HCT116 (cell line): ENCODE data around the gene DAAM2. TPM values are rescaled to one million over a fixed set of nuclear protein-coding genes. Genes with fewer than 3 reads are reported as not detected.

ENCODE experiments used
- ATAC-seq: fragments of 200-7000 bp; cut with Tn5 transposase; 2 replicates; pipeline ENCODE4 v1.9.1; 2020; ENCODE audit warnings: mild to moderate bottlenecking, moderate library complexity
- BruUV-seq: library from RNA; stranded (reverse); fragments of 400-500 nt; replicated peaks from 2 replicates; lab custom pipeline; 2021; lab: Mats Ljungman, UMichigan
- CTCF ChIA-PET: fragments of 300-600 bp; sonication (Branson Sonifier 250); formaldehyde crosslinking; loops from one replicate; lab custom pipeline; 2021; ENCODE audit warnings: antibody characterized with exemption; lab: Charles Lee
- POLR2A ChIA-PET: fragments of 300-600, 350-600 bp; sonication (Branson Sonifier 250); formaldehyde crosslinking; loops from one replicate; lab custom pipeline; 2021; ENCODE audit warnings: antibody characterized with exemption; lab: Charles Lee
- RAD21 ChIA-PET, 2 experiments: fragments of 300-600 bp; sonication (Branson Sonifier 250); formaldehyde crosslinking; loops; one replicate each; lab custom pipeline; 2023; ENCODE audit warnings: low total read pairs in 2 of 2; ENCODE audit not compliant: uncharacterized antibody in 2 of 2, unreplicated experiment in 2 of 2, low non-redundant PET in 1 of 2; lab: Charles Lee
- DNase-seq: peaks from one replicate; pipeline ENCODE4 v3.0.0-alpha.2; 2010; ENCODE audit warnings: low read depth, low spot score
- H2AFZ ChIP-seq: fragments of 200-600 bp; shearing (Covaris generic), sonication (generic); 2 replicates; pipeline ENCODE4 v1.6.1; 2017; ENCODE audit warnings: low read depth, mixed run types, mixed read lengths, antibody characterized with exemption, low read length; ENCODE audit not compliant: poor library complexity, severe bottlenecking
- H3K27ac ChIP-seq: 2 replicates; pipeline ENCODE4 v1.5.1; 2012; ENCODE audit warnings: low read depth, low read length
- H3K27me3 ChIP-seq: fragments of 200-600 bp; sonication (generic); 2 replicates; pipeline ENCODE4 v1.6.1; 2016; ENCODE audit warnings: mixed run types, low read length, mixed read lengths; ENCODE audit not compliant: insufficient read depth
- H3K36me3 ChIP-seq, 2 experiments: fragments of 200-500 bp in 1 of 2; fragments of 200-600 bp in 1 of 2; sonication (Bioruptor generic) in 1 of 2; sonication (generic) in 1 of 2; 2 replicates each; pipeline versions ENCODE4 v1.5.1 to v1.6.1; 2014 to 2016; ENCODE audit warnings: low read length in 2 of 2, inconsistent platforms in 1 of 2, mixed read lengths in 1 of 2, mixed run types in 1 of 2; ENCODE audit not compliant: insufficient read depth in 2 of 2, control insufficient read depth in 1 of 2
- H3K4me1 ChIP-seq, 2 experiments: fragments of 200-600 bp in 1 of 2; sonication (generic) in 1 of 2; 2 replicates each; pipeline versions ENCODE4 v1.5.1 to v1.6.1; 2012 to 2017; ENCODE audit warnings: low read length in 2 of 2, inconsistent platforms in 1 of 2, mild to moderate bottlenecking in 1 of 2, mixed read lengths in 1 of 2, mixed run types in 1 of 2, moderate library complexity in 1 of 2; ENCODE audit not compliant: insufficient read depth in 2 of 2, control insufficient read depth in 1 of 2
- H3K4me2 ChIP-seq: fragments of 200-600 bp; sonication (generic); 2 replicates; pipeline ENCODE4 v1.6.1; 2017; ENCODE audit warnings: mixed run types, low read length, mixed read lengths
- H3K4me3 ChIP-seq, 2 experiments: fragments of 200-600 bp in 1 of 2; sonication (generic) in 1 of 2; replicated peaks in 1 of 2; 2 replicates each; pipeline ENCODE4 v1.5.1; 2011 to 2016; ENCODE audit warnings: low read length in 2 of 2, control low read depth in 1 of 2, low read depth in 1 of 2, mild to moderate bottlenecking in 1 of 2, mixed read lengths in 1 of 2, mixed run types in 1 of 2
- H3K79me2 ChIP-seq: fragments of 200-600 bp; sonication (generic); 2 replicates; pipeline ENCODE4 v1.6.1; 2017; ENCODE audit warnings: mild to moderate bottlenecking, mixed run types, low read length, moderate library complexity, mixed read lengths; ENCODE audit not compliant: insufficient read depth
- H3K9ac ChIP-seq: fragments of 200-600 bp; sonication (generic); 2 replicates; pipeline ENCODE4 v1.6.1; 2016; ENCODE audit warnings: low read length, mixed read lengths
- H3K9me2 ChIP-seq: fragments of 200-600 bp; sonication (generic), shearing (Covaris generic); 2 replicates; pipeline ENCODE4 v1.6.1; 2017; ENCODE audit warnings: mixed run types, mild to moderate bottlenecking, moderate library complexity; ENCODE audit not compliant: insufficient read depth
- H3K9me3 ChIP-seq, 2 experiments: fragments of 200-500 bp in 1 of 2; fragments of 200-600 bp in 1 of 2; sonication (Bioruptor generic) in 1 of 2; sonication (generic) in 1 of 2; 2 replicates each; pipeline ENCODE4 v1.6.1; 2014 to 2017; ENCODE audit warnings: low read length in 2 of 2, mixed read lengths in 2 of 2, inconsistent platforms in 1 of 2, low read depth in 1 of 2, mild to moderate bottlenecking in 1 of 2, mixed run types in 1 of 2, moderate library complexity in 1 of 2; ENCODE audit not compliant: control insufficient read depth in 1 of 2, insufficient read depth in 1 of 2
- H4K20me1 ChIP-seq: fragments of 200-600 bp; sonication (generic), shearing (Covaris generic); 2 replicates; pipeline ENCODE4 v1.6.1; 2017; ENCODE audit warnings: mixed run types, mild to moderate bottlenecking, moderate library complexity; ENCODE audit not compliant: insufficient read depth
- CEBPB ChIP-seq: IDR thresholded peaks from 2 replicates; pipeline ENCODE4 v1.6.1; 2012; ENCODE audit warnings: low read depth
- EGR1 ChIP-seq: IDR thresholded peaks from 2 replicates; pipeline ENCODE4 v1.6.1; 2012; ENCODE audit warnings: low read depth
- ELF1 ChIP-seq: IDR thresholded peaks from 2 replicates; pipeline ENCODE4 v1.6.1; 2012; ENCODE audit warnings: low read depth, borderline replicate concordance
- EZH2 ChIP-seq: fragments of 200-600 bp; sonication (generic); IDR thresholded peaks from 2 replicates; pipeline ENCODE4 v1.6.1; 2017; ENCODE audit warnings: antibody characterized with exemption, mixed run types
- POLR2AphosphoS5 ChIP-seq: IDR thresholded peaks from 2 replicates; pipeline ENCODE4 v1.6.1; 2011; ENCODE audit warnings: mild to moderate bottlenecking, low read depth, low read length, moderate library complexity
- RAD21 ChIP-seq: IDR thresholded peaks from 2 replicates; pipeline ENCODE4 v1.6.1; 2012; ENCODE audit warnings: low read depth, mild to moderate bottlenecking
- SIN3A ChIP-seq: IDR thresholded peaks from 2 replicates; pipeline ENCODE4 v1.6.1; 2012; ENCODE audit warnings: low read depth
- SRF ChIP-seq: IDR thresholded peaks from 2 replicates; pipeline ENCODE4 v1.6.1; 2012; ENCODE audit warnings: low read depth
- TCF7L2 ChIP-seq: IDR thresholded peaks from 2 replicates; pipeline ENCODE4 v1.7.0; 2011; ENCODE audit warnings: borderline replicate concordance, inconsistent platforms; ENCODE audit not compliant: insufficient read depth, insufficient read length; ENCODE audit errors: extremely low read depth
- YY1 ChIP-seq: IDR thresholded peaks from 2 replicates; pipeline ENCODE4 v1.6.1; 2011; ENCODE audit warnings: low read length, low read depth, moderate library complexity, mild to moderate bottlenecking; ENCODE audit not compliant: insufficient replicate concordance; ENCODE audit errors: extremely low read depth
- ZFX ChIP-seq: fragments of 450-650 bp; IDR thresholded peaks from 2 replicates; pipeline ENCODE4 v1.6.1; 2017
- intact Hi-C: fragments of 100-400 bp; cut with micrococcal nuclease; formaldehyde crosslinking; loops from 2 replicates; pipeline ENCODE4 v1.10.0; 2022
- total RNA-seq: library from RNA; stranded (reverse); gene quantifications from one replicate; pipeline ENCODE4 v1.2.1, GENCODE V29; 2021; ENCODE audit not compliant: unreplicated experiment
- TF ChIP-seq, protein P1 (sequence below): IDR thresholded peaks from 2 replicates; pipeline ENCODE4 v1.6.1; 2011; ENCODE audit warnings: mild to moderate bottlenecking, low read length, moderate library complexity; ENCODE audit not compliant: insufficient replicate concordance; ENCODE audit errors: extremely low read depth
- TF ChIP-seq, protein P2 (sequence below), 3 experiments: fragments of 200-600 bp in 1 of 3; sonication (generic) in 1 of 3; IDR thresholded peaks in 2 of 3; conservative IDR thresholded peaks in 1 of 3; 2 replicates each; pipeline ENCODE4 v1.5.1; 2012 to 2017; ENCODE audit warnings: low read depth in 2 of 3, low read length in 2 of 3, antibody characterized with exemption in 1 of 3, borderline replicate concordance in 1 of 3, control low read depth in 1 of 3, mild to moderate bottlenecking in 1 of 3, mixed read lengths in 1 of 3, mixed run types in 1 of 3, moderate library complexity in 1 of 3; ENCODE audit not compliant: insufficient read depth in 1 of 3

DAAM2 gene
- total RNA-seq, 1 experiment from 2014 or later: not detected

DNA sequence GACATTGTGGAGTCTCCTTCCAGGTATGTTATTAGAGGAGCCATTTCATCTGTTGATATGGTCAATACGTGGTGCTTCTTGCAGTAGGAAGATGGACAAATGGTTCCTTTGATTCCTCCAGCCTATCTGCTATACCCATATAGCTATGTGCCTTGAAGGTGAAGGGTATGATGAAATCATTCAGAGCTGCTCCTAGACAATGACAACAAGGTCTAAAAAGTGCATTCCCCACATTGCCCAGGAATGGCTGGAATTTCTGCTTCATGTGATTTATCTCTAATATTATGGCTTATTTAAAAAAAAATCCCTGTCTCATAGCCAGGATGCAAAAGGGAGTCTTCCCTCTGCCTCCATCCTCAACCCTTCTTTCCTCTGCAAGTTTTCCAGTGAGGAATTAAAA is 14.1 kb downstream of the DAAM2 start:
- BruUV-seq: no TSS peak
- Histone ChIP-seq H3K79me2 (no peaks in the 10 kb centered on the region), H3K36me3 (no peaks in the 10 kb centered on the region), H3K4me2 (no peak overlapping the region), H3K27ac (no peak overlapping the region), H3K4me1 (no peaks in the 10 kb centered on the region), H3K27me3 (peaks cover 81% of the 10 kb centered on the region), H3K4me3 (no peak overlapping the region), H4K20me1 (no peaks in the 10 kb centered on the region), H3K9me2 (no peaks in the 10 kb centered on the region), H2AFZ (no peak overlapping the region), H3K9me3 (no peaks in the 10 kb centered on the region), H3K9ac (no peak overlapping the region)
- DNase-seq (no peak), ATAC-seq (no peak)
- RAD21 ChIA-PET: no interaction called here
- CTCF ChIA-PET: no interaction called here
- intact Hi-C loops: no loop called here
- TF ChIP-seq, protein P1, sequence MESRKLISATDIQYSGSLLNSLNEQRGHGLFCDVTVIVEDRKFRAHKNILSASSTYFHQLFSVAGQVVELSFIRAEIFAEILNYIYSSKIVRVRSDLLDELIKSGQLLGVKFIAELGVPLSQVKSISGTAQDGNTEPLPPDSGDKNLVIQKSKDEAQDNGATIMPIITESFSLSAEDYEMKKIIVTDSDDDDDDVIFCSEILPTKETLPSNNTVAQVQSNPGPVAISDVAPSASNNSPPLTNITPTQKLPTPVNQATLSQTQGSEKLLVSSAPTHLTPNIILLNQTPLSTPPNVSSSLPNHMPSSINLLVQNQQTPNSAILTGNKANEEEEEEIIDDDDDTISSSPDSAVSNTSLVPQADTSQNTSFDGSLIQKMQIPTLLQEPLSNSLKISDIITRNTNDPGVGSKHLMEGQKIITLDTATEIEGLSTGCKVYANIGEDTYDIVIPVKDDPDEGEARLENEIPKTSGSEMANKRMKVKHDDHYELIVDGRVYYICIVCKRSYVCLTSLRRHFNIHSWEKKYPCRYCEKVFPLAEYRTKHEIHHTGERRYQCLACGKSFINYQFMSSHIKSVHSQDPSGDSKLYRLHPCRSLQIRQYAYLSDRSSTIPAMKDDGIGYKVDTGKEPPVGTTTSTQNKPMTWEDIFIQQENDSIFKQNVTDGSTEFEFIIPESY: no peak
- POLR2A ChIA-PET: no interaction called here

DNA sequence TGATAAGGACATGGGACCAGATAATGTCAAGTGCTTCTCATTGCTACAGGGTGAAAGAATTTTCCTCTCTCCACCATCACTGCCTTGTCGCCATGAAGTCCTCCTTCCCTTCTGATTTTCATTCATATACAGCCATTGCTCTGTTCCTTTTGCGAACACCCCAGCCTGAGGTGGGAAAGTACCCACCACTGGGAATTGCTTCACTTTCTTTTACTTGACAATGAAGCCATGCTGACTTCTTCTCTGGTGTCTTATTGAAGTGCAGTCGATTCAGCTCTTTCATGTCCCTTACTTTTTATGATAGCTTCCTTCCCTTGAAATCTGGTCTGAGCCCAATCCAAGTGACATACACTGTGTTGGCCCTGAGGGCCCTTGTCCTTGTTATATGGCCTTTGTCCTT is 16.2 kb downstream of the DAAM2 start:
- Histone ChIP-seq H3K9me3 (no peaks in the 10 kb centered on the region), H4K20me1 (no peaks in the 10 kb centered on the region), H3K9me2 (no peaks in the 10 kb centered on the region), H2AFZ (no peak overlapping the region), H3K9ac (no peak overlapping the region), H3K27me3 (peaks cover 81% of the 10 kb centered on the region), H3K36me3 (no peaks in the 10 kb centered on the region), H3K4me2 (no peak overlapping the region), H3K79me2 (no peaks in the 10 kb centered on the region), H3K4me1 (no peaks in the 10 kb centered on the region), H3K4me3 (no peak overlapping the region), H3K27ac (no peak overlapping the region)
- no peak for TF ChIP-seq TCF7L2
- no peak for TF ChIP-seq YY1
- TF ChIP-seq, protein P2, sequence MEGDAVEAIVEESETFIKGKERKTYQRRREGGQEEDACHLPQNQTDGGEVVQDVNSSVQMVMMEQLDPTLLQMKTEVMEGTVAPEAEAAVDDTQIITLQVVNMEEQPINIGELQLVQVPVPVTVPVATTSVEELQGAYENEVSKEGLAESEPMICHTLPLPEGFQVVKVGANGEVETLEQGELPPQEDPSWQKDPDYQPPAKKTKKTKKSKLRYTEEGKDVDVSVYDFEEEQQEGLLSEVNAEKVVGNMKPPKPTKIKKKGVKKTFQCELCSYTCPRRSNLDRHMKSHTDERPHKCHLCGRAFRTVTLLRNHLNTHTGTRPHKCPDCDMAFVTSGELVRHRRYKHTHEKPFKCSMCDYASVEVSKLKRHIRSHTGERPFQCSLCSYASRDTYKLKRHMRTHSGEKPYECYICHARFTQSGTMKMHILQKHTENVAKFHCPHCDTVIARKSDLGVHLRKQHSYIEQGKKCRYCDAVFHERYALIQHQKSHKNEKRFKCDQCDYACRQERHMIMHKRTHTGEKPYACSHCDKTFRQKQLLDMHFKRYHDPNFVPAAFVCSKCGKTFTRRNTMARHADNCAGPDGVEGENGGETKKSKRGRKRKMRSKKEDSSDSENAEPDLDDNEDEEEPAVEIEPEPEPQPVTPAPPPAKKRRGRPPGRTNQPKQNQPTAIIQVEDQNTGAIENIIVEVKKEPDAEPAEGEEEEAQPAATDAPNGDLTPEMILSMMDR (IDR thresholded peaks at IDR 0.05 in 2 of 3, conservative IDR thresholded peaks at IDR 0.05 in 1 of 3; ENCODE audit: borderline replicate concordance in 1 of 3, insufficient read depth in 1 of 3, low read depth in 2 of 3, low read length in 2 of 3): no peak
- TF ChIP-seq POLR2AphosphoS5: no peak
- no peak for TF ChIP-seq SIN3A
- no peak for TF ChIP-seq EZH2
- no peak for TF ChIP-seq EGR1
- TF ChIP-seq RAD21: no peak
- no peak for TF ChIP-seq CEBPB
- no peak for TF ChIP-seq ZFX
- TF ChIP-seq ELF1: no peak
- TF ChIP-seq SRF: no peak
- RAD21 ChIA-PET: no interaction called here
- CTCF ChIA-PET: no interaction called here
- ATAC-seq: no peak
- POLR2A ChIA-PET: no interaction called here
- DNase-seq: no peak
- BruUV-seq: no TSS peak
- intact Hi-C loops: no loop called here
